Measurements from ENCODE around the gene PRR13.

DNA sequence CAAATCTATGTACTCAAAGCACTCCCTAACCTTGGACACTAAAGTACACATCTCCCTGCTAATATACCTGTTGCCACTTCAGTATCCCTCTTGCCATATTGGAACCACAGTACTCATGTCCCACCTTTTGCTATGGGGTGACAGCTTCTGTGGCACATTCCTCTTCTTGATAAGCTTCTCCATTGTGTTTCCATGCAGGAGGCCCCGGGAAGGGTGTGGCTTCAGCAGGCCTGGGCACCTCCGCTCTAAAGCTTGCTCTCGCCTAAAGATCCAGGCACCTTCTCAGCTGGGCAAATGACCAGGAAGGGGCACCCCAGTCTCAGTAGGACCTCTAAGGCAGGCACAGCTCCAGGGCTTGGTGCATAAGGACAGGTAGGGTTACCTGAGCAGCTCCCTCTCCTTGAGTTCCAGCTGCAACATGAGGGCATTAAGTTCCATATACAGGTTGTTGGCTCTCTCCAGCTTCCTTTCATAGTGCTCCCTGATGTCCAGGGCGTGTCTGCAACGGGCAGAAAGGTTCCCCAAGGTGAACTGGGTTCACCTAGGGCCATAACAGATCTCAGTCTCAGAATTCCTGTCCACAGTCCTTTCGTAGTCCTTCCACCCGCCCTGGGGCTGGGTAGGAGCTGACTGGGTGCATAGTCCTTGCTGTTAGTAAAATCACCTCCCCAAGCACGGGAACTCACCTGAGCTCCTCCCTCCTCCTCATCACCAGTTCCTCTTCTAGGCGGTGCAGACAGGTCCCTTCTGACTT is 41.9 kb downstream of the PRR13 start:
- TF ChIP-seq POLR2A (IDR thresholded peaks at IDR 0.05) (no peak), CTCF (IDR thresholded peaks at IDR 0.05) (no peak), POLR2AphosphoS5 (IDR thresholded peaks at IDR 0.05) (peak in 1 of 4 donors; percentile 41), EP300 (IDR thresholded peaks at IDR 0.05) (no peak)
